HG02642 (cell line): ENCODE measurements around the gene SLC52A3.
"Not testable (repeated sequence)": the region's sequence is repeated elsewhere in the genome, so short reads cannot be mapped to it uniquely, and the experiment has no call there.

ENCODE experiments used
- ATAC-seq: cut with Tn5 transposase; IDR thresholded peaks from one replicate; pipeline ENCODE4 v1.9.1; 2021; ENCODE audit warnings: mild to moderate bottlenecking; ENCODE audit not compliant: unreplicated experiment, poor library complexity

SLC52A3 gene

DNA sequence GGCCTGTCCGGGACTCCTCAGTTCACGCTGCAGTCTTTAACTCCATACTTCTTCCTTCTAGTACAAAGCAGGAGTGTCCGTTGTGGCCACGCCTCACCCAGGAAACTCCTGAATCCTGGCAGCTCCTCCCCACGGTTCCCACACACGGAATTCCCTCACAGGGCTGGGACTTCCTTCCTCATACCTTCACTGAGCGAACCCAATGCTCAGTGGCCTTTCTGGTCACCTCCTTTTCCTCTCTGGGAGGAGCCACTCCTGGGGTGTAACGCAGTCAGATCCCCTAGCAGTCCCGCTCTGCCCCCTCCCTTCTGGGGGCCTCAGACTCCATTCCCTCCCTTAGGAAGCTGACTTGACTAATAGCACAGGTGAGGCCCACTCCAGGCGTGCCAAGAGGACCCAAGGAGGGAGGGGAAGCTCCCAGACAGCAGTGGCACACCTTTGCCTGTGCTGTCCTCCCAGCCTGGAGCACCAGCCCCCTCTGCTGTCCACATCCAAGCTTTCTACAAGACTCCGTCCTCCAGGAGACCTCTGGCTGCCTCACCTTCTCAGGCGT, at the start of gene SLC52A3:
TSS of gene SLC52A3 (minus strand) at position 75 of the 553 bp plus-strand sequence. CDS start 2,726 bp downstream, outside the sequence.
- no peak for ATAC-seq

DNA sequence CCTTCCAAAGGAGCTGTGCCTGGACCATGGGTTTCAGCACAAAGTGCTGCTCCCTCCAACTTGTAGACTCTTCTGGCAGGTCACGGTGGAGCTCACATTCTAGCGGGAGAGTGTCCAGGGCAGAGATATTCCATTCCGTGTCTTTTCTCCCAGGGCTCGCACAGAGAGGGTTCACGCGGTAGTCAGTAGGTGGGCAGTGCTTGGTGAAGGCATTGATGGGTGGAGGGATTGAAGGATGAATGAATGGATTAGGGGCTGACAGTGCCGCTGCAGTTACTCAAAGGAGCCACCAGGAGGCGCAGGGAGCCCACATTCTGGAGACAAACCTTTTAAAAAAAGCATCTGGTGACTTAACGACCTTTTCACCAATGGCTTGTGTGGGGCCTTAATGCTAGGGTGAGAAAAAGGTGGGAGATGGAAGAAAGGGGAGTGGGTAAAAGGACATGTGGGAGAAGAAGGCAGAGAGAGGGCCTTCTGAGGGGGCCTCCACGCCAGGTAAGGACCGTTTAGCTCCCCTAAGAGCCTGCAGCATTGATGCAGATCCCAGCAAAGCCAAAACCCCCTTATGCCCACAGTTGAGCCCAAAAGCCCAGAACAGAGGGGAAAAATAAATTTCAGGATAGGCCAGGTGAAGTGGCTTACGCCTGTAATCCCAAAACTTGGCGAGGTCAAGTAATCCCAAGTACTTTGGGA, 47.8 kb upstream of the SLC52A3 start:
- ATAC-seq = no peak

DNA sequence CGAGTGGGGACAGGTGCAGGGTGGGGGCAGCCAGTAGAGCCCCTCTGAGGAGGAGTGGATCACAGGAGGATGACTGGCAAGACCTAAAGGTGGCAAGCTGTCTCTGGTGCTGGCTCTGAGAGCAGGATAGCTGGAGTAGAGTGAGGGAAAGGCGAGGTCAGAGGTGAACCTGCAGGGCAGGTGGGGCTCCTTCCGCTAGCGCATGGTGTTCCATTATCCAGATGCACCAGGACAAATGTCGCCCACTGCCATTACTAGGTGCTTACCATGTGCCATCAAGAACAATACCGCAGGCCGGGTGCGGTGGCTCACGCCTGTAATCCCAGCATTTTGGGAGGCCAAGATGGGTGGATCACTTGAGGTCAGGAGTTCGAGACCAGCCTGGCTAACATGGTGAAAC, 46.9 kb upstream of the SLC52A3 start:
- ATAC-seq = no peak

DNA sequence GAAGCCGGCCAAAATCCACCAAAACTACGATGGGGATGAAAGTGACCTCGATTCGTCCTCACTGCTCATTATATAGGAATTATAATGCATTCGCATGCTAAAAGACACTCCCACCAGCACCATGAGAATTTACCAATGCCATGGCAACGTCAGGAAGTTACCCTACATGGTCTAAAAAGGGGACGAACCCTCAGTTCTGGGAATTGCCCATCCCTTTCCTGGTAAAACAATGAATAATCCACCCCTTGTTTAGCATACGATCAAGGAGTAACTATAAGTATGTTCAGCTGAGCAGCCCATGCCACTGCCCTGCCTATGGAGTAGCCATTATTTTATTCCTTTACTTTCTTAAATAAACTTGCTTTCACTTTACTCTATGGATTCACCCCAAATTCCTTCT, 45.1 kb upstream of the SLC52A3 start:
- no peak for ATAC-seq

DNA sequence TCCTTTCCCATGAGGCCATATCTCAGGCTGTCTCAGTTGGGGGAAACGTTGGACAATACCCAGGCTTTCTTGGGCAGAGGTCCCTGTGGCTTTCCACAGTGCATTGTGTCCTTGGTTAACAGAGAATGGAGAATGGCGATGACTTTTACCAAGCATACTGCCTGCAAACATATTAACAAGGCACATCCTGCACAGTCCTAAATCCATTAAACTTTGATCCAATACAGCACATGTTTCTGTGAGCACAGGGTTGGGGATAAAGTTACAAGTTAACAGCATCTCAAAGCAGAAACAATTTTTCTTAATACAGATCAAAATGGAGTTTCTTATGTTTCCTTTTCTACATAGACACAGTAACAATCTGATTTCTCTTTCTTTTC, 44.1 kb upstream of the SLC52A3 start:
- ATAC-seq = not testable (repeated sequence)

DNA sequence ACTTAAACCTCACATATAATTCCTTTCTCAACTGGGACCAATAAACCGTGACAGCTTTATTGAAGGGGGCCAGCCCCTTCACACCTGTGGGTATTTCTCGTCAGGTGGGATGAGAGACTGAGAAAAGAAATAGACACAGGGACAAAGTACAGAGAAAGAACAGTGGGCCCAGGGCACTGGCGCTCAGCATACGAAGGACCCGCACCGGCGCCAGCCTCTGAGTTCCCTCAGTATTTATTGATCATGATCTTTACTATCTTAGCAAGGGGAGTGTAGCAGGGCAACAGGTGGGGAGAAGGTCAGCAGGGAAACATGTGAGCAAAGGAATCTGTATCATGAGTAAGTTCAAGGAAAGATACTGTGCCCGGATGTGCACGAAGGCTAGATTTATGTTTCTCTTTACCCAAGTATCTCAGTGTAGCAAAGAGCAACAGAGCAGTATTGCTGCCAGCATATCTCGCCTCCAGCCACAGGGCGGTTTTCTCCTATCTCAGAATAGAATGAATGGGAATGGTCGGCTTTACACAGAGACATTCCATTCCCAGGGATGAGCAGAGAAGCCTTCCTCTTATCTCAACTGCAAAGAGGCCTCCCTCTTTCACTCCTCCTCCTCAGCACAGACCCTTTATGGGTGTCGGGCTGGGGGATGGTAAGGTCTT, 43.6 kb upstream of the SLC52A3 start:
- ATAC-seq = not testable (repeated sequence)

DNA sequence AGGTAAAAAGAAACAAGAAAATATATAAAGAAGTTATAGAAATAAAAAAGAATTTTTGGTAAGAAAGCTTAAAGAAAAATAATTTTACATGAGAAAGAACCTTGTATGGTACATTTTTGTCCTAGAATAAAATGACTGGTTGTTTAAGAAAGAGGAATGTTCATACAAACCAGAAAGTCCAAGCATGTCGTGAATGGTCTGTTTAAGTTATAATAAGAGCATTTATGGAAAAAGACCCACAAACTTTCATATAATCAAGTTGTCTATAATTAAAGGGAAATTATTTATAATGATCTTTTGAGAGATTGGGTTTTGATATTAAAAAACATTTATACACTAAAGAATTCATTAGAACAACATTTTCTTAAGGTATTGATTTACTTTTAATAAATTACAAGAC, 37.4 kb upstream of the SLC52A3 start:
- no peak for ATAC-seq

DNA sequence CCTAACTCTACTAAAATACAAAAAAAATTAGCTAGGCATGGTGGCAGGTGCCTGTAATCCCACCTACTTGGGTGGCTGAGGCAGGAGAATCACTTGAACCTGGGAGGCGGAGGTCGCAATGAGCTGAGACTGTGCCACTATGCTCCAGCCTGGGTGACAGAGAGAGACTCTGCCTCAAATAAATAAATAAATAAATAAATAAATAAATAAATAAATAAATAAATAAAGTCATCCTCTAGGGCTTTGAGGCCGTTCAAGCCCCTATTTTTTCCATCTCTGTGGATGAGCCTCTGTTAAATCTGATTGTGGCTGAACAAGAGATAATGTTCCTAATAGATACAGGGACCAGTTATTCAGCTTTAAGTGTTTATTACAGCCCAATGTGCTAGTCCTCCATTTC, 33.4 kb upstream of the SLC52A3 start:
- no peak for ATAC-seq

DNA sequence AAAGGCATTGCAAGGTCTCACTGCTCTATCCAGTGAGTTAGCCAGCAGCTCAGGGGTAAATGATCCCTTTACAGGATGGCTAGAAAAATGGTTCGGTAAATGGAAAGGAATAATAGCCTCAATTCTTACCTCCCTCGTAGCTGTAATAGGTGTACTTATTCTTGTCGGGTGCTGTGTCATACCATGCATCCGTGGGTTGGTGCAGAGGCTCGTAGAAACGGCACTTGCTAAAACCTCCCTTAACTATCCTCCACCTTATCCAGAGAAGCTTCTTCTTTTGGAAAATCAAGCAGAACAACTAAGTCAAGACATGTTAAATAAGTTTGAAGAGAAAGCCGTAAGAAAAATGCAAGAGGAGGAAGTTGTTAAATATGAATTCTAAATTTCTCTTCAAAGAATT, 31.7 kb upstream of the SLC52A3 start:
- not testable (repeated sequence) for ATAC-seq

DNA sequence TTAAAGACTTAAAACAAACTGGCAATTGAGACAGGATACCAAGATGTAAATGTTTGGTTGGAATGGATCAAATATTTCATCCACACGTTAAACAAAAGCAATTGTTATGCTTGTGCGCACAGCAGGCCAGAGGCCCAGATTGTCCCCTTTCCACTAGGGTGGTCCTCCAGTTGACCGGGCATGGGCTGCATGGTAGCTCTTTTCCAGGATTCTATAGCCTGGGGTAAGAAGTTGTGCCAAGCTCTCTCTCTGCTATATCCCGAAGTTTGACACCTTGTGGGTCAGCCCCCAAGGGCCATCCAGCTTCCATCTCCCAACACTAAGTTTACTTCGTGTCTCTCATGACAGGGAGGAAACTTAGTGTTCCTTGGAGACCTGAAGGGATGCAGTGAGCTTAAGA, 30.4 kb upstream of the SLC52A3 start:
- not testable (repeated sequence) for ATAC-seq

DNA sequence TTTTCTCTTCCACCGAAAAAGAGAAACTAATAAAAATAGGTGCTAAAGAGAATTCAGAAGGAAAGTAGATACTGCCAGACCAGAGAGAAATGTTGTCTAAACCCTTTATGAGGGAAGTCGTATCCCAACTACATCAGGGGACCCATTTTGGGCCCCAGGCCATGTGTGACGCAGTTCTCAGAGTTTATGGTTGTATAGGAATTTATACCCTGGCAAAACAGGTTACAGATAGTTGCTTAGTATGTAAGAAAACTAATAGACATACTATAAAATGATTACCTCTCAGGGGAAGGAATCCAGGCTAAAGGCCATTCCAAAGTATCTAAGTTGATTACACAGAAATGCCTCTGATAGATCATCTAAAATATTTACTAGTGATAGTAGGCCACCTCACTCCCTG, 28.6 kb upstream of the SLC52A3 start:
- ATAC-seq = no peak

DNA sequence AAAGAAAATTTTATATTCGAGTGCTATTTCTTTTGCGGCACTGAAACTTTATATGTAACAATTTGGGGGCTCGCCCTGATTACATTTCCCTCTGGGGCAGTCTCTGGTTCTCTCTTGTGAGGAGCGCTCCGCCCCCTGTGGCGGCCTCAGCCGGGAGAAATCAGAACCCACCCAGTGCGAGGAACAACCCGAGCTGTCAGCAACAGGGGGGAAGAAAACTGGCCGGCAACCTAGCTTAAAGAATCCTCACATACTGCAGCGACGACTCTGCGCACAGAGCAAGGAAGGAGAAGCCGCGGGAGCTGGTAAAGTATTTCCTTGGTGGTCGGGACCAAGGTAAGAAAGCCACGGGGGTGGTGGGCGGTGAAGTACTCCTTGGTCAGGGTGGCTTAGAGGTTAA, 23.9 kb upstream of the SLC52A3 start:
- no peak for ATAC-seq

DNA sequence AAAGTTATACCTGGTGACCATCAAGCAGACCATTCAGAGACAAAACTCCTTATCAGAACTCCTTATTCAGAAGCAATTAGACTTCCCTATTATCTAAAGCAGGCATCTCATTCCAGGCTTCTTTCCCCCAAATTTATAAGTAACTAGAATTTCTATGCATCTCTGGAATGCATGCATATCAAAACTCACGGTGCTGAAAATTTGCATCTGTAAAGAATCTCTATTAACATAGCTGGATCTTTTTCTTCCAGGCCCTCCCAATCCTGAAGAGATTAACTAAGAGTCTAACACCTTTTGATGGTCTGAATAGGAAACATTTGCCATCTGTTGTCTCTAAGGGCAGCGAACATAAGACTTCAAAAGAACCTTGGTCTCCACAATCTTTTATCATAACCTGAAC, 22.8 kb upstream of the SLC52A3 start:
- no peak for ATAC-seq

DNA sequence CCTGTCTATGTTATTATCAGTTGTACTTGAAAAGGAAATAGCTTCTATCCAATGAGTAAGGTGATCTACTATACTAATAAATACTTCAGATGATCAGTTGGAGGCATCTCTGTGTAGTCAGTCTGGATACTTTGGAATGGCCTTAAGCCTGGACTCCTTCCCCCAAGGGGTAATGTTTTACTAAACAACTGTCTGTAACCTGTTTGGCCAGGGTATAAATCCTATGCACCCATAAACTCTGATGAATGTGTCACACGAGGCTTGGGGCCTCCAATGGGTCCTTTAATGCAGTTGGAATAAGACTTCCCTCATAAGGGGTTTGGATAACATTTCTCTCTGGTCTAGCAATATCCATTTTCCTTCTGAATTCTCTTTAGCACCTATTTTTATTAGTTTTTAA, 19.5 kb upstream of the SLC52A3 start:
- ATAC-seq = no peak

DNA sequence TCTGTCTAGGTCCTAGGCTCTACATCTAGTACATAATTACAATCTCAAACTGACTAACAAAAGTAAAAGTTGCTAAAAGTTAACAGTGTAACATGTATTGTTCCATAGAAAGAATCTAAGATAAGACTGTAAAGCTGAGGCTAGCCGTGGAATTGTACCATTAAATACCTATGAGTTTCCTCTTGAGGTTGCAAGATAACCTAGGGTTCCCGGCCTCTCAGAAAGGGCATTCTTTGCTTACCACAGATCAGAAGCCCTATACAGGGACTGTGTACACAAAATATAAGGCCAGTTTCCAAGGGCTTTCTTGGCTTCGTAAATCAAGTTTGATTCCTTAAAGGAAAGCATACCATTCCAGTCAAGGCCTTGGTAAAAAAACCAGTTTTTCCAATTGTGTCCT, 11.5 kb upstream of the SLC52A3 start:
- no peak for ATAC-seq

DNA sequence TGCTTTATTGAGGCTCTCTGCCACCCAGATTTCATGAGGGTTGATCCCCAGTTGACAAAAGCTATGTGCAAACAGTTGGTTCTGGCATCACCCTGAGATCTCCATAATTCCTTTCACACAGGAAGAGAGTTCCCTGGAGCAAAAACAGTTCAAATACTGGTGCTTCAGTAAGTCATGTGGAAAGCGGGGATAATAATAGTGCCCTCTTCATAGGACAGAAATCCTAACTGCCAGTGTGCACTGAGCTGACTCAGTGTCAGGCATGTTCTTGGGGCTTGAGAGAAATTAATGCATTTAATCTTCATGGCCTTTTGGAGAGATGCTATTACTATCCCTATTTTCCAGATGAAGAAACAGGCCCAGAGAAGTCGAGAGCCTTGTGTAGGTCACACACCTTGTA, 7.9 kb upstream of the SLC52A3 start:
- ATAC-seq = no peak

DNA sequence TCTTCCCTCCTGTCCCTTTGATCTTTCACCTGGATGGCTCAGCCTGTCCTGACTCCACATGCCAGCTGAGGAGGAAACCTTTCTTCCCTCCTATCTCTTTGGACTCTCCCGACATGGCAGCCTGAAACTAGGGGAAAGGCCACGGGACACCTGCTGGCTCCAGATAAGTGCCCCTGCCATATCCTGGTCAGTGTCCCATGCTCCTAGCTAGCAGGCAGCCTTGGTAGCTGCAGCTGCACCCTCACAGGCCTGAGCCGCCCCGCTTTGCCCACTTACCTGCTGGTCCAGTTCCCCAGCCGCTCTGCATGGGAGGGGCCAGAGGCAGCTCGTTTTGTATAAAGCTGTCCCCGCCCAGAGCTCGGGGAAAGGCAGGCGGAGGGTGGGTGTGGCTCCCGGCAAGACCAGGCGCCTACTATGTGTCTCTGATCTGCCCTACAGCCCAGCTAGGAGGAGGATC, 7.4 kb upstream of the SLC52A3 start:
- ATAC-seq = no peak

DNA sequence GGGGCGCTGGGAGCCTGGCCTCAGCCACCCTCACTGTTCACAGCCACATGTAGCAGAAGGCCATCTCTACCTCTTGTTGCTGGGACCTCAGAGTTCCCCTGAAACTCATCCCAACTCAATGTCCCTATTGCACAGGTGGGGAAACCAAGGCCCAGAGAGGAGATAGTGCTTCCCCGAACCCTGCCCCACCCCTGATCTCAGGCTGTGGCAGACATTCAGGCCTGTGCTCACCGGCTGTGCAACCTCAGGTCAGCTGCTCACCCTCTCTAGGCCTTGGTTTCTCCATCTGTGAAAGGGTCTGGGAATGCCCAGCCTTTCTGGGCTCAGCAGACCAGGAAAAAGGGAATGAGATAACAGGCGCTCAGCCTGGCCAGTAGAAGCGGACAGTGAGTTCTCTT, 6.4 kb upstream of the SLC52A3 start:
- ATAC-seq = no peak

DNA sequence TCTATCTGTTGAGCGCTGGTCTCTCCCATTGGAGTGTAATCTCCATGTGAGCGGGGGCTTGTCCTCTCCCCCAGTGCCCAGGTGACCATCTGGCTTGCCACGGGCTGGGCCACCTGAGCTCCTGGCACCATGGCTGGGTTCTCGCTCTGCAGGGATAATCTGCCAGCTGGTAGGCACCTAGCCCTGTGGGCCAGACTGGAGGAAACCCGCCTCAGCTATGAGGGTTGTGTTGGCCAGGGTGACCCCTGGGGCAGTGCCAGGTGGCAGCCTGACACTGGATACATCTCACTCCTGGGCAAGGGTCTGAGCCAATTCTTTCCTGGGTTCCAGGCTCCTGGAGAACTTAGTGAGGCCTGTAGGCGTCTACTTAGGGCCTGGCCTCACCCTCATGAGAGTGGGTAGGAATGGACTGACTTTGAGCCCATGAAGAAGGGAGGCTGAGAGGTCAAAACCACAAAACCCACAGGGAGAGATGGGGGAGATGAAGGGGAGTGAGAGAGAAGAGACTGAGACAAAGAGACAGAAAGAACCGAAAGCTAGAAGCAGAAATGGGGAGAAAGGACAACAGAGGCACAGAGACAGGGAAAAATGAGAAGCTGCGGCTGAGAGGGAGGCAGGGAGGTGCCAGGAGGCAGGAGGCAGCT, 5.8 kb upstream of the SLC52A3 start:
- no peak for ATAC-seq

DNA sequence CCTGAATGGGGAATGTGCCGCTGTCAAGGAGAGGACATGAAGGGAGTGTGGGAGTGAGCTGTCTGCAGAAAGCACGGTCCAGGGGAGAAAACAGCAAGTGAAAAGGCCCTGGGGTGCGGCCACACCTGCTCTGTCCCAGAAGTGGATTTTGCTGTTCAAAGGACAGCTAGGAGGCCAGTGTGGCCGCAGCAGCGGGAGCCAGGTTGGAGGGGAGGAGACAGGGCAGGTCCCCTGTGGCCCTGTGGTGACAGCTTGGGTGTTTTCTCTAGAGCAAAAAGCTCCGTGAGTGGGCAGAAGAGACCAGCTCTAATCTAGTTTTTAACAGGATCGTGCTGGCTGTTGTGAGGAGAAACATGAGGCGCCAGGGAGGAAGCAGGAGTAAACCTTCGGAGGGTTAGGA, 4.5 kb upstream of the SLC52A3 start:
- no peak for ATAC-seq

DNA sequence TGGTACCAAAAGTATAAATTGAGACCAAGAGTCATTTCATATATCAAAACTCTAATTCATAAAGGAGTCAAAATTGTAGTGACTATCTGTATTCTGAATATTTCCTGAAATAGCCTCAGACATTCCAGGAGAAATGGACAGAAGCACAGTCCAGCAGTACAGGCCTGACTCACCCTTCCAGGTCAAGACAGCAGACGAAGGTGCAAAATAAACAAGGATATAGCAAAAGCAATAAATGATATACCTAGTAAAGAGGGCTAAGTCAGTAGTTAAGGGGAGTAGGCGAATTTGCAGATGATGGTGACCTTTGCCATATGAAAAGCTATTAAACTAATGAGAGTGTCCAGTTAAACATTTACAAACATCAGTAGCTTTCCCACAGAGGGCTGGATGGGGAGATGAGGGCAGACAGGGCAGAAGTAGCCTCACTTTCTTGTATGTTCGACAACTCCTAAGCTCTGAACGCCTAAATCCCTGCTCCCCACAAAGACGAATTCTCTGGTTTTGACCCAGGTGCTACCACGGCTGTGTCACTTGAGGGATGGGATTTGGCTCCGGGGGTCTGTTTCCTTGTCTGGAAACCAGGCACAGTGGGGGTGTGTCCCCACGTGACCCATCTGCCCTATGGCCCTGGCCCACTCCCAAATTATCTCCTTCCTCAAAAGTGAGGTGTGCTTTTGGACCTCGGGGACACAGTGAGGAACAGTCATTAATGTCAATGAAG, 3.6 kb upstream of the SLC52A3 start:
- ATAC-seq = no peak
